SK-N-SH (cell line): ENCODE data around the gene USP27X. TPM values are rescaled to one million over a fixed set of nuclear protein-coding genes. Genes with fewer than 3 reads are reported as not detected.

Experiments
- CTCF ChIA-PET: fragments of 300-600, 350-600 bp; formaldehyde crosslinking; extraction: SDS; loops from one replicate; lab custom pipeline; 2021; lab: Yijun Ruan, JAX
- POLR2A ChIA-PET: fragments of 350-600 bp; sonication (Branson Sonifier 250); formaldehyde crosslinking; extraction: SDS; loops from one replicate; lab custom pipeline; 2020; ENCODE audit warnings: antibody characterized with exemption, inconsistent platforms; lab: Yijun Ruan, JAX
- DNase-seq: peaks from one replicate; pipeline ENCODE4 v3.0.0; 2012
- H2AFZ ChIP-seq: fragments of 200-600 bp; sonication (generic); 2 replicates; pipeline ENCODE4 v1.8.1; 2016; ENCODE audit warnings: antibody characterized with exemption, mild to moderate bottlenecking, low read depth
- H3F3A ChIP-seq: fragments of 200-600 bp; sonication (generic); replicated peaks from 2 replicates; pipeline ENCODE3; 2016; ENCODE audit warnings: antibody characterized with exemption, mild to moderate bottlenecking; ENCODE audit not compliant: insufficient read depth
- H3K27ac ChIP-seq, 2 experiments: fragments of 200-500 bp in 1 of 2; fragments of 200-600 bp in 1 of 2; sonication (Bioruptor generic) in 1 of 2; sonication (generic), shearing (Covaris generic) in 1 of 2; 2 replicates each; pipeline versions ENCODE4 v1.5.1 to v1.6.1; 2014 to 2016; ENCODE audit warnings: low read depth in 2 of 2, inconsistent platforms in 1 of 2, low read length in 1 of 2, mild to moderate bottlenecking in 1 of 2, mixed read lengths in 1 of 2
- H3K27me3 ChIP-seq: fragments of 200-600 bp; sonication (generic), shearing (Covaris generic); 2 replicates; pipeline ENCODE4 v1.6.1; 2016; ENCODE audit warnings: mixed run types; ENCODE audit not compliant: insufficient read depth
- H3K36me3 ChIP-seq, 2 experiments: fragments of 200-500 bp in 1 of 2; fragments of 200-600 bp in 1 of 2; sonication (Bioruptor generic) in 1 of 2; sonication (generic) in 1 of 2; replicated peaks in 1 of 2; 2 replicates each; pipeline versions ENCODE3 to v1.5.1; 2014 to 2016; ENCODE audit warnings: low read length in 1 of 2, mild to moderate bottlenecking in 1 of 2; ENCODE audit not compliant: insufficient read depth in 2 of 2, control insufficient read depth in 1 of 2
- H3K4me1 ChIP-seq, 2 experiments: fragments of 200-500 bp in 1 of 2; fragments of 200-600 bp in 1 of 2; sonication (Bioruptor generic) in 1 of 2; sonication (generic), shearing (Covaris generic) in 1 of 2; 2 replicates each; pipeline versions ENCODE4 v1.5.1 to v1.6.1; 2014 to 2016; ENCODE audit warnings: low read depth in 1 of 2, low read length in 1 of 2, mixed run types in 1 of 2; ENCODE audit not compliant: insufficient read depth in 2 of 2, control insufficient read depth in 1 of 2
- H3K4me2 ChIP-seq: fragments of 200-600 bp; sonication (generic), shearing (Covaris generic); 2 replicates; pipeline ENCODE4 v1.6.1; 2017; ENCODE audit warnings: mixed run types
- H3K4me3 ChIP-seq, 2 experiments: fragments of 200-500 bp in 1 of 2; fragments of 200-600 bp in 1 of 2; sonication (Bioruptor generic) in 1 of 2; sonication (generic), shearing (Covaris generic) in 1 of 2; 2 replicates each; pipeline versions ENCODE4 v1.5.1 to v1.8.1; 2014 to 2016; ENCODE audit warnings: low read depth in 2 of 2, inconsistent platforms in 1 of 2, low read length in 1 of 2, mild to moderate bottlenecking in 1 of 2, mixed read lengths in 1 of 2, moderate library complexity in 1 of 2
- H3K79me2 ChIP-seq: fragments of 200-600 bp; sonication (generic); 2 replicates; pipeline ENCODE4 v1.8.1; 2017; ENCODE audit warnings: mild to moderate bottlenecking; ENCODE audit not compliant: insufficient read depth
- H3K9ac ChIP-seq: fragments of 200-600 bp; sonication (generic); 2 replicates; pipeline ENCODE4 v1.6.1; 2017; ENCODE audit warnings: mixed run types
- H3K9me2 ChIP-seq: fragments of 200-600 bp; sonication (generic); 2 replicates; pipeline ENCODE4 v1.6.1; 2017; ENCODE audit warnings: mixed run types
- H3K9me3 ChIP-seq: fragments of 200-600 bp; sonication (generic); 2 replicates; pipeline ENCODE4 v1.6.1; 2017; ENCODE audit warnings: mixed run types, mild to moderate bottlenecking, moderate library complexity
- H4K20me1 ChIP-seq: fragments of 200-600 bp; sonication (generic); 2 replicates; pipeline ENCODE4 v1.6.1; 2017; ENCODE audit warnings: mild to moderate bottlenecking, mixed run types; ENCODE audit not compliant: insufficient read depth
- ELF1 ChIP-seq: IDR thresholded peaks from 2 replicates; pipeline ENCODE4 v1.4.0; 2012
- FOXM1 ChIP-seq: IDR thresholded peaks from 2 replicates; pipeline ENCODE4 v1.4.0; 2012; ENCODE audit warnings: low read depth, mild to moderate bottlenecking
- GABPA ChIP-seq: IDR thresholded peaks from 2 replicates; pipeline ENCODE4 v1.4.0; 2012; ENCODE audit warnings: low read depth, mild to moderate bottlenecking
- GATA2 ChIP-seq: sonication (generic); formaldehyde crosslinking; IDR thresholded peaks from 2 replicates; pipeline ENCODE4 v1.5.0; 2020; ENCODE audit warnings: mild to moderate bottlenecking, missing genetic modification reagents
- IRF3 ChIP-seq: fragments of 150-350 bp; IDR thresholded peaks from 2 replicates; pipeline ENCODE4 v1.6.1; 2016; ENCODE audit warnings: mild to moderate bottlenecking, low read depth, low read length
- JUND ChIP-seq: IDR thresholded peaks from 2 replicates; pipeline ENCODE4 v1.4.0; 2012
- MEF2A ChIP-seq: IDR thresholded peaks from 2 replicates; pipeline ENCODE4 v1.4.0; 2012; ENCODE audit warnings: low read depth, borderline replicate concordance
- MXI1 ChIP-seq: IDR thresholded peaks from 2 replicates; pipeline ENCODE4 v1.6.1; 2012; ENCODE audit warnings: mild to moderate bottlenecking, low read depth, low read length, improper control_type of control experiment
- NFIC ChIP-seq: IDR thresholded peaks from 2 replicates; pipeline ENCODE4 v1.4.0; 2012; ENCODE audit warnings: borderline replicate concordance
- NRF1 ChIP-seq: IDR thresholded peaks from 2 replicates; pipeline ENCODE4 v1.6.1; 2012; ENCODE audit warnings: low read depth, mild to moderate bottlenecking, low read length
- RAD21 ChIP-seq: IDR thresholded peaks from 2 replicates; pipeline ENCODE4 v1.6.1; 2012; ENCODE audit warnings: mild to moderate bottlenecking, low read length
- RCOR1 ChIP-seq: fragments of 150-350 bp; IDR thresholded peaks from 2 replicates; pipeline ENCODE4 v1.6.1; 2017; ENCODE audit warnings: antibody characterized with exemption, low read length
- RFX5 ChIP-seq: IDR thresholded peaks from 2 replicates; pipeline ENCODE4 v1.6.1; 2012; ENCODE audit warnings: mild to moderate bottlenecking, improper control_type of control experiment, low read length
- SMC3 ChIP-seq: IDR thresholded peaks from 2 replicates; pipeline ENCODE4 v1.6.1; 2012; ENCODE audit warnings: low read depth, low read length, improper control_type of control experiment
- TAF1 ChIP-seq: IDR thresholded peaks from 2 replicates; pipeline ENCODE4 v1.6.1; 2012; ENCODE audit warnings: low read depth, mild to moderate bottlenecking, low read length, moderate library complexity, borderline replicate concordance
- TEAD4 ChIP-seq: IDR thresholded peaks from 2 replicates; pipeline ENCODE4 v1.4.0; 2012; ENCODE audit warnings: mild to moderate bottlenecking, borderline replicate concordance; ENCODE audit not compliant: insufficient read depth
- USF2 ChIP-seq: fragments of 150-350 bp; IDR thresholded peaks from 2 replicates; pipeline ENCODE4 v1.6.1; 2017; ENCODE audit warnings: antibody characterized with exemption, low read length, low read depth, borderline replicate concordance
- YY1 ChIP-seq: IDR thresholded peaks from 2 replicates; pipeline ENCODE4 v1.4.0; 2012; ENCODE audit warnings: low read depth, mild to moderate bottlenecking
- ZBTB33 ChIP-seq: IDR thresholded peaks from 2 replicates; pipeline ENCODE4 v1.4.0; 2012; ENCODE audit warnings: low read depth, borderline replicate concordance
- WGBS: methylation state at CpG from one replicate; pipeline ENCODE4 v1.1.6; 2017; ENCODE audit warnings: low lambda C conversion rate; 5-methylcytosine and 5-hydroxymethylcytosine counted together
- polyA plus RNA-seq, 3 experiments: library from polyadenylated mRNA; depleted of rRNA; stranded (reverse); fragments of >200 nt; gene quantifications; 2 replicates each; pipeline ENCODE4 v1.2.3, GENCODE V29; 2012
- TF ChIP-seq, protein P1 (sequence below): IDR thresholded peaks from 2 replicates; pipeline ENCODE4; 2012

The USP27X gene
- polyA plus RNA-seq, 1 of the 3 experiments (the other 2 are of a cell fraction): 1.9 TPM

- ChIA-PET CTCF (interaction anchor here (1.1 to 2.5 kb wide), 4 partner anchors 9 to 31 kb away, joined by 3 to 18 read pairs (median 4); no protein-coding TSS in a partner anchor), POLR2A (no interaction called here)
- TF ChIP-seq NFIC (no peak), IRF3 (no peak), TEAD4 (no peak), TAF1 (no peak), MEF2A (no peak), NRF1 (no peak)
- no peak for DNase-seq
- no peaks in the 10 kb centered on the region for H3K4me1 ChIP-seq
- peaks cover 15% of the 10 kb centered on the region; the same call in 1 of the 2 replicates for H3K27me3 ChIP-seq
- H3K9me2 ChIP-seq: no peaks in the 10 kb centered on the region
- H3F3A ChIP-seq: no peaks in the 10 kb centered on the region
- H3K36me3 ChIP-seq: no peaks in the 10 kb centered on the region
- H3K79me2 ChIP-seq: no peaks in the 10 kb centered on the region
- H4K20me1 ChIP-seq: no peaks in the 10 kb centered on the region
- no peak overlapping the region for H2AFZ ChIP-seq
- no peak overlapping the region for H3K9ac ChIP-seq
- no peak overlapping the region for H3K4me2 ChIP-seq
- 4% methylated on average over 3 of the region's 3 CpGs for WGBS
- H3K27ac ChIP-seq: no peak overlapping the region
- no peaks in the 10 kb centered on the region for H3K9me3 ChIP-seq
- H3K4me3 ChIP-seq: no peak overlapping the region
Observed at GRCh38 chrX:49848275-49848674, 31.0 kb upstream of the USP27X start.

DNA sequence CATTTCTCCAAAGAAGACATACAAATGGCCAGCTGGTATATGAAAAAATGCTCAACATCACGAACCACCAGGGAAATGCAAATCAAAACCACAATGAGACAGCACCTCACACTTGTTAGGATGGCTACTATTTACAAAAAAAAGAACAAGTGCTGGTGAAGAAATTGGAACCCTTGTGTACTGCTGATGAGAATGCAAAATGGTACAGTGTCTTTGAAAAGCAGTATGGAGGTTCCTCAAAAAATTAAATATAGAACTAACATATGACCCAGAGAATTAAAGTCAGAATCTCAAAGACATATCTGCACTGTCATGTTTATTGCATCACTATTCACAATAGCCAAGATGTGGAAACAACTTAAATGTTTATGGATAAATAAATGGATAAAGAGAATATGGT, 29.3 kb upstream of the USP27X start:
- TF ChIP-seq SMC3 (no peak), JUND (no peak), MEF2A (no peak), FOXM1 (no peak), GATA2 (CRISPR knock-in tag) (no peak), RAD21 (no peak), RCOR1 (no peak), USF2 (no peak), RFX5 (no peak), ZBTB33 (no peak), GABPA (no peak), MXI1 (no peak), YY1 (no peak), ELF1 (no peak)
- TF ChIP-seq, protein P1, sequence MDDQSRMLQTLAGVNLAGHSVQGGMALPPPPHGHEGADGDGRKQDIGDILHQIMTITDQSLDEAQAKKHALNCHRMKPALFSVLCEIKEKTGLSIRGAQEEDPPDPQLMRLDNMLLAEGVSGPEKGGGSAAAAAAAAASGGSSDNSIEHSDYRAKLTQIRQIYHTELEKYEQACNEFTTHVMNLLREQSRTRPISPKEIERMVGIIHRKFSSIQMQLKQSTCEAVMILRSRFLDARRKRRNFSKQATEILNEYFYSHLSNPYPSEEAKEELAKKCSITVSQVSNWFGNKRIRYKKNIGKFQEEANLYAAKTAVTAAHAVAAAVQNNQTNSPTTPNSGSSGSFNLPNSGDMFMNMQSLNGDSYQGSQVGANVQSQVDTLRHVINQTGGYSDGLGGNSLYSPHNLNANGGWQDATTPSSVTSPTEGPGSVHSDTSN: no peak
- Histone ChIP-seq H4K20me1 (no peaks in the 10 kb centered on the region), H3K9me2 (no peaks in the 10 kb centered on the region), H3F3A (no peaks in the 10 kb centered on the region), H3K4me3 (no peak overlapping the region), H3K79me2 (no peaks in the 10 kb centered on the region), H2AFZ (no peak overlapping the region), H3K9ac (no peak overlapping the region), H3K36me3 (no peaks in the 10 kb centered on the region), H3K9me3 (no peaks in the 10 kb centered on the region), H3K27me3 (peaks cover 15% of the 10 kb centered on the region; the same call in 1 of the 2 replicates), H3K27ac (no peak overlapping the region), H3K4me1 (no peaks in the 10 kb centered on the region), H3K4me2 (no peak overlapping the region)
- ChIA-PET CTCF (no interaction called here), POLR2A (no interaction called here)
- no peak for DNase-seq
- 13% methylated on average over 1 of the region's 1 CpG for WGBS
